Calu3 (cell line): Measurements from ENCODE around the gene RCCD1. TPM values are rescaled to one million over a fixed set of nuclear protein-coding genes. Genes with fewer than 3 reads are reported as not detected.

Source experiments
- BruUV-seq: library from RNA; stranded (reverse); fragments of 400-500 nt; replicated peaks from 2 replicates; lab custom pipeline; 2021; lab: Mats Ljungman, UMichigan
- CTCF ChIA-PET: fragments of 300-600 bp; sonication (Branson Sonifier 250); formaldehyde crosslinking; loops from one replicate; lab custom pipeline; 2022; ENCODE audit warnings: antibody characterized with exemption; lab: Charles Lee
- DNase-seq: peaks from one replicate; pipeline ENCODE4 v3.0.0; 2022
- H3K27ac Mint-ChIP-seq: one replicate; pipeline ENCODE4 v1.8.0; 2022; ENCODE audit warnings: mixed read lengths; ENCODE audit not compliant: unreplicated experiment
- H3K27me3 Mint-ChIP-seq: one replicate; pipeline ENCODE4 v1.8.0; 2022; ENCODE audit warnings: mixed read lengths; ENCODE audit not compliant: unreplicated experiment
- H3K36me3 Mint-ChIP-seq: one replicate; pipeline ENCODE4 v1.8.0; 2022; ENCODE audit warnings: mild to moderate bottlenecking, moderate library complexity, mixed read lengths; ENCODE audit not compliant: insufficient read depth, unreplicated experiment
- H3K4me1 Mint-ChIP-seq: one replicate; pipeline ENCODE4 v1.8.0; 2022; ENCODE audit warnings: mild to moderate bottlenecking, low read depth, mixed read lengths; ENCODE audit not compliant: unreplicated experiment
- H3K4me3 Mint-ChIP-seq: one replicate; pipeline ENCODE4 v1.8.0; 2022; ENCODE audit warnings: mild to moderate bottlenecking, low read depth, moderate library complexity, mixed read lengths; ENCODE audit not compliant: unreplicated experiment
- H3K9me3 Mint-ChIP-seq: one replicate; pipeline ENCODE4 v1.8.0; 2022; ENCODE audit warnings: low read depth, mixed read lengths; ENCODE audit not compliant: unreplicated experiment
- intact Hi-C: fragments of 100-400 bp; cut with micrococcal nuclease; formaldehyde crosslinking; loops from one replicate; pipeline ENCODE4 v1.10.0; 2022; ENCODE audit not compliant: unreplicated experiment
- total RNA-seq: library from RNA; stranded (reverse); gene quantifications from 2 replicates; pipeline ENCODE4 v1.2.3, GENCODE V29; 2022
- TF ChIP-seq, protein P1 (sequence below): fragments of 200-600 bp; IDR thresholded peaks from one replicate; pipeline ENCODE4 v1.8.0; 2022; ENCODE audit warnings: antibody characterized with exemption; ENCODE audit not compliant: unreplicated experiment

RCCD1 gene
- total RNA-seq, 1 experiment from 2014 or later = 42.6 TPM

DNA sequence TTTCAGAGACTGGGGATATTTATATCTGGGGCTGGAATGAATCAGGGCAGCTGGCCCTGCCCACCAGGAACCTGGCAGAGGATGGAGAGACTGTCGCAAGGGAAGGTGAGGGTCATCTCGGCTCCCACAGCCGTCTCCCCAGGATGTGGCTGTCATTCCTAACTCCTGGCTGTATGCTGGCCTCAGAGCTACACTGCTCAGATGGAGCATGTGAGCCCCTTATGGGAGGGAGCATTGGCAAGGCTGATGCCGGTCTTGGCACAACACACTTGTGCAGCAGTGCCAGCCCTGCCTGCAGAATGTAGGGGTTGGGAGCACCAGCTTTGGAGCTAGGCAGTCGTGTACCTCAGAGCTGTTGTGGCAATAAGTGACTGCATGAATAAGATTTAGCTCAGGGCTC lies 5.2 kb downstream of the RCCD1 start:
- H3K4me1 Mint-ChIP-seq = no peaks in the 10 kb centered on the region
- H3K4me3 Mint-ChIP-seq = no peak overlapping the region
- no peaks in the 10 kb centered on the region for H3K27me3 Mint-ChIP-seq
- peaks cover 52% of the 10 kb centered on the region for H3K36me3 Mint-ChIP-seq
- DNase-seq = no peak
- TF ChIP-seq, protein P1, sequence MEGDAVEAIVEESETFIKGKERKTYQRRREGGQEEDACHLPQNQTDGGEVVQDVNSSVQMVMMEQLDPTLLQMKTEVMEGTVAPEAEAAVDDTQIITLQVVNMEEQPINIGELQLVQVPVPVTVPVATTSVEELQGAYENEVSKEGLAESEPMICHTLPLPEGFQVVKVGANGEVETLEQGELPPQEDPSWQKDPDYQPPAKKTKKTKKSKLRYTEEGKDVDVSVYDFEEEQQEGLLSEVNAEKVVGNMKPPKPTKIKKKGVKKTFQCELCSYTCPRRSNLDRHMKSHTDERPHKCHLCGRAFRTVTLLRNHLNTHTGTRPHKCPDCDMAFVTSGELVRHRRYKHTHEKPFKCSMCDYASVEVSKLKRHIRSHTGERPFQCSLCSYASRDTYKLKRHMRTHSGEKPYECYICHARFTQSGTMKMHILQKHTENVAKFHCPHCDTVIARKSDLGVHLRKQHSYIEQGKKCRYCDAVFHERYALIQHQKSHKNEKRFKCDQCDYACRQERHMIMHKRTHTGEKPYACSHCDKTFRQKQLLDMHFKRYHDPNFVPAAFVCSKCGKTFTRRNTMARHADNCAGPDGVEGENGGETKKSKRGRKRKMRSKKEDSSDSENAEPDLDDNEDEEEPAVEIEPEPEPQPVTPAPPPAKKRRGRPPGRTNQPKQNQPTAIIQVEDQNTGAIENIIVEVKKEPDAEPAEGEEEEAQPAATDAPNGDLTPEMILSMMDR = no peak
- no peak overlapping the region for H3K27ac Mint-ChIP-seq
- CTCF ChIA-PET = no interaction called here
- no TSS peak for BruUV-seq
- H3K9me3 Mint-ChIP-seq = no peaks in the 10 kb centered on the region
- intact Hi-C loops = loop anchor here (5.0 to 10.0 kb wide), 2 partner anchors 72 to 315 kb away; no protein-coding TSS in a partner anchor

DNA sequence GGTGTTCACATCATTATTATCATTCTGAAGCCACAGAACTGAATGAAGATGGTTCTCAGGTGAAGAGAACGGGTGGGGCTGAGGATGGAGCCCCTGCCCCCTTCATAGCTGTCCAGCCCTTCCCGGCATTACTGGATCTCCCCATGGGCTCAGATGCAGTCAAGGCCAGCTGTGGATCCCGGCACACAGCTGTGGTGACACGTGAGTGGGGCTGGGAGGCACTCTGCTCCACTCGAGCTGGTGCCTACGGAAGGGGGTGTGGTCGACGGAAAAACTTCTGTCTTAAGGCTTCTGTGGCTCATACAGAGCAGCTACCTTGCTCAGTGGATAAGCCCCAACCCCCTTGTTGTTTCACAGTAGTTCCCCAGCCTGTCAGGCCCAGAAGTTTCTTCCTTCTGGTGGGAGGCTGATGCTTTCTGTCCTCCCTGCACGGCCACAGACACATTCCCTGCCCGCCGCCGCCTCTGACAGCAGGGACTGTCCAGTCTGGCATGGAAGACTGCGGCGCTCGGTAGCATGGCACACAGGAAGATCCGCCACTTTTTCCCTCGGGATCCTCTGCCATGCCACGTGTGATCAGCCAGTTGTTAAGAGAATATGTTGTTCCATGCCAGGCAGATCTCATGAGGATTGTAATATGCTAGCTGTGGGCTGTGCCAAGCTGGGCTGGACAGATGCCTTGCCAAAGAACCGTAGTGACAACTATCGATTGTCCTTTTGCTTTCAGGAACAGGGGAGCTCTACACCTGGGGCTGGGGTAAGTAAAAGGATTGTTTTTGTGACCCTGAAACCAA lies 5.8 kb downstream of the RCCD1 start:
- intact Hi-C loops = no loop called here
- CTCF ChIA-PET = no interaction called here

DNA sequence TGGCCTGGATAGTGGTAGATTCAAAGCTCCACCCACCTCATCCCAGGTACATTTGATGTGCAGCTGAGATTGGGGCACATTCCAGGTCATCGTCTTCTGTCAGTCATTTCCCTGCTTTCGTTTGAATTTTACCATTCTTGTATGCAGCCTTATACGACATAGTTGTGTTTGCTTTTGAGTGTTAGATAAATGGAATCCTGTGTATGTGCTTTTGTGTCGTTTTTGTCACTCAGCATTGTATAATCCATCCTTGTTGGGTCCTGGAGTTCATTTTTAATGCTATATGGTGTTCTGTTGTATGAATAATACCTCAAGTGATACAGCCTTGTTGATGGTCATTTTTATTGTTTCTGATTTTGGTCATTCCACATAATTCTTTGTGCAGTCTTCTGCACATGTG lies 7.3 kb downstream of the RCCD1 start:
- peaks cover 42% of the 10 kb centered on the region for H3K36me3 Mint-ChIP-seq
- intact Hi-C loops = no loop called here
- DNase-seq = no peak
- H3K9me3 Mint-ChIP-seq = no peaks in the 10 kb centered on the region
- BruUV-seq = TSS peak; percentile 5
- H3K4me1 Mint-ChIP-seq = no peaks in the 10 kb centered on the region
- no peak overlapping the region for H3K27ac Mint-ChIP-seq
- H3K27me3 Mint-ChIP-seq = no peaks in the 10 kb centered on the region
- TF ChIP-seq, protein P1 = no peak
- no peak overlapping the region for H3K4me3 Mint-ChIP-seq
- CTCF ChIA-PET = no interaction called here

More for the DNA sequence above, 5.8 kb downstream of the RCCD1 start:
- no peak for DNase-seq
- H3K4me3 Mint-ChIP-seq = no peak overlapping the region
- no peak overlapping the region for H3K27ac Mint-ChIP-seq
- H3K27me3 Mint-ChIP-seq = no peaks in the 10 kb centered on the region
- TF ChIP-seq, protein P1 = no peak
- H3K4me1 Mint-ChIP-seq = no peaks in the 10 kb centered on the region
- H3K9me3 Mint-ChIP-seq = no peaks in the 10 kb centered on the region
- peaks cover 50% of the 10 kb centered on the region for H3K36me3 Mint-ChIP-seq
- no TSS peak for BruUV-seq

DNA sequence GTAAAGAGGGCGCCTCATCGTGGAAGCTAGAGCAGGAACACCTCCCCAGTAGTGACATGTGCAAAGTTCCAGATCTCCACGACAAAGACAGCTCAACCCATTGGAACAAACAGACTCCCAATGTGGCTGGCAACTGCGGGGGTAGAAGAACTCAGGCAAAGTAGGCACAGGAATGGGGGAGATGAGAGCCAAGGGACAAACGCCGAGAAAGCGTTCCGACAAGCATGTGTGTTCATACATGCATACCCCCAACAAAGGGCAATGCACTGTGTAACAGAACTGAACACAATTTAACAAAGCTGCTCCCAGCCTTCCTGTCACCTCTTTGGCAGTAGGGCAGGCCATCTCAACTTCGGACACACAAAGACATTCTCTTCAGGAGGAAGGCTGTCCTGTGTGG lies 11.6 kb downstream of the RCCD1 start:
- H3K27ac Mint-ChIP-seq = peak overlapping the region; percentile 30
- H3K4me3 Mint-ChIP-seq = no peak overlapping the region
- peaks cover 38% of the 10 kb centered on the region for H3K36me3 Mint-ChIP-seq
- no peaks in the 10 kb centered on the region for H3K27me3 Mint-ChIP-seq
- CTCF ChIA-PET = no interaction called here
- no peak for DNase-seq
- BruUV-seq = TSS peak; percentile 63
- TF ChIP-seq, protein P1 = no peak
- H3K4me1 Mint-ChIP-seq = no peaks in the 10 kb centered on the region
- no peaks in the 10 kb centered on the region for H3K9me3 Mint-ChIP-seq
- intact Hi-C loops = no loop called here
